Esophagus muscularis mucosa (tissue), 3 donors: Measurements from ENCODE around the gene MYF6.

Source experiments
- EP300 ChIP-seq: sonication (generic); formaldehyde crosslinking; IDR thresholded peaks from one replicate; pipeline ENCODE4 v1.6.1; 2017; ENCODE audit warnings: antibody characterized with exemption
- TF ChIP-seq, protein P1 (sequence below), 3 experiments: fragments of 200-600 bp in 2 of 3; fragments of 450-650 bp in 1 of 3; sonication (generic) in 2 of 3; IDR thresholded peaks; one replicate each; pipeline ENCODE4 v1.5.1; 2017 to 2019; ENCODE audit warnings: antibody characterized with exemption in 3 of 3, mild to moderate bottlenecking in 2 of 3, moderate library complexity in 1 of 3

DNA sequence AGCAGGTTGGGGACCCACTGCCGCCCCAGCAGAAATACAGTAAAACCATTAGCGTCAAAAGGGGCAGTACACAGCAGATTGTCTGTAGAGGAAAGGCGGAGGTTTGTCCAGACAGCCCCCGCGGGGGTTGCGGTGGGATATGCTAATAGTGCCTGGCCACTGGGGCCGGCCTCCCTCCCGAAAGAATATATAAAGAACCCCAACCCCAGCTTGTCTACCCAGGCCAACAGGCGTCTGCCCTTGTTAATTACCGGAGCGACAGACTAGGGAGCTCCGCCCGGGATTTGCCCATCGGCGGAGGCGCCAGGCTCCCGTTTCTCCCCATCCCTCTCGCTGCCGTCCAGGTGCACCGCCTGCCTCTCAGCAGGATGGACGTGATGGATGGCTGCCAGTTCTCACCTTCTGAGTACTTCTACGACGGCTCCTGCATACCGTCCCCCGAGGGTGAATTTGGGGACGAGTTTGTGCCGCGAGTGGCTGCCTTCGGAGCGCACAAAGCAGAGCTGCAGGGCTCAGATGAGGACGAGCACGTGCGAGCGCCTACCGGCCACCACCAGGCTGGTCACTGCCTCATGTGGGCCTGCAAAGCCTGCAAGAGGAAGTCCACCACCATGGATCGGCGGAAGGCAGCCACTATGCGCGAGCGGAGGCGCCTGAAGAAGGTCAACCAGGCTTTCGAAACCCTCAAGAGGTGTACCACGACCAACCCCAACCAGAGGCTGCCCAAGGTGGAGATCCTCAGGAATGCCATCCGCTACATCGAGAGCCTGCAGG, 9.4 kb downstream of the MYF6 start, which contains the start of gene MYF5:
- no peak for TF ChIP-seq EP300
- TF ChIP-seq, protein P1, sequence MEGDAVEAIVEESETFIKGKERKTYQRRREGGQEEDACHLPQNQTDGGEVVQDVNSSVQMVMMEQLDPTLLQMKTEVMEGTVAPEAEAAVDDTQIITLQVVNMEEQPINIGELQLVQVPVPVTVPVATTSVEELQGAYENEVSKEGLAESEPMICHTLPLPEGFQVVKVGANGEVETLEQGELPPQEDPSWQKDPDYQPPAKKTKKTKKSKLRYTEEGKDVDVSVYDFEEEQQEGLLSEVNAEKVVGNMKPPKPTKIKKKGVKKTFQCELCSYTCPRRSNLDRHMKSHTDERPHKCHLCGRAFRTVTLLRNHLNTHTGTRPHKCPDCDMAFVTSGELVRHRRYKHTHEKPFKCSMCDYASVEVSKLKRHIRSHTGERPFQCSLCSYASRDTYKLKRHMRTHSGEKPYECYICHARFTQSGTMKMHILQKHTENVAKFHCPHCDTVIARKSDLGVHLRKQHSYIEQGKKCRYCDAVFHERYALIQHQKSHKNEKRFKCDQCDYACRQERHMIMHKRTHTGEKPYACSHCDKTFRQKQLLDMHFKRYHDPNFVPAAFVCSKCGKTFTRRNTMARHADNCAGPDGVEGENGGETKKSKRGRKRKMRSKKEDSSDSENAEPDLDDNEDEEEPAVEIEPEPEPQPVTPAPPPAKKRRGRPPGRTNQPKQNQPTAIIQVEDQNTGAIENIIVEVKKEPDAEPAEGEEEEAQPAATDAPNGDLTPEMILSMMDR (IDR thresholded peaks at IDR 0.05): no peak
